Stimulated activated CD8-positive, alpha-beta memory T cell treated with anti-CD3 and anti-CD28 coated beads, Interleukin-12 subunit alpha, Interleukin-12 subunit beta, amount 100 ng/mL, for 1 hour (primary cell): ENCODE measurements around the gene HEXD.
A peak's percentile ranks its signal among the peaks of the same experiment; 100 is the strongest.
"Not testable (repeated sequence)": the region's sequence is repeated elsewhere in the genome, so short reads cannot be mapped to it uniquely, and the experiment has no call there.

Experiments used
- DNase-seq: peaks from one replicate; pipeline ENCODE4 v3.0.0-alpha.2; 2020; ENCODE audit warnings: low read depth

HEXD gene

GRCh38 chr17:82418001-82418986, at the start of gene HEXD, which contains the start of gene OGFOD3:
Gene HEXD (plus strand): TSS chr17:82418347. CDS start chr17:82419800, 1,453 bp downstream.
Gene OGFOD3 (minus strand): TSS chr17:82418586. CDS start chr17:82418485, 101 bp downstream.
- DNase-seq: peak; percentile 63

- no peak for DNase-seq
Observed at GRCh38 chr17:82369211-82369610, 48.9 kb upstream of the HEXD start.

GRCh38 chr17:82370471-82371332, 47.4 kb upstream of the HEXD start:
- DNase-seq: no peak

GRCh38 chr17:82371333-82372248, 46.6 kb upstream of the HEXD start, which contains the start of gene UTS2R:
Gene UTS2R (plus strand): TSS chr17:82371765. CDS start chr17:82374325, 2,560 bp downstream.
- DNase-seq: no peak

- no peak for DNase-seq
Observed at GRCh38 chr17:82372249-82373071, 45.7 kb upstream of the HEXD start.

- DNase-seq: not testable (repeated sequence)
Observed at GRCh38 chr17:82373072-82373452, 45.1 kb upstream of the HEXD start.

- no peak for DNase-seq
Observed at GRCh38 chr17:82373731-82374625, 44.2 kb upstream of the HEXD start.

GRCh38 chr17:82374626-82375331, 43.4 kb upstream of the HEXD start:
- DNase-seq: no peak

GRCh38 chr17:82375359-82376041, 42.6 kb upstream of the HEXD start:
- DNase-seq: no peak

GRCh38 chr17:82376042-82376730, 42.0 kb upstream of the HEXD start:
- DNase-seq: no peak

GRCh38 chr17:82377294-82377693, 40.9 kb upstream of the HEXD start:
- not testable (repeated sequence) for DNase-seq

GRCh38 chr17:82377924-82378740, 40.0 kb upstream of the HEXD start:
- DNase-seq: no peak

GRCh38 chr17:82378741-82379021, 39.5 kb upstream of the HEXD start:
- no peak for DNase-seq

GRCh38 chr17:82380860-82381702, 37.1 kb upstream of the HEXD start:
- DNase-seq: no peak

GRCh38 chr17:82381703-82382009, 36.5 kb upstream of the HEXD start:
- not testable (repeated sequence) for DNase-seq
